Activated B cell treated with CpG ODN at 0.5 μM for 24 hours (primary cell): ENCODE results near the gene SASH1. TPM values are rescaled to one million over a fixed set of nuclear protein-coding genes. Genes with fewer than 3 reads are reported as not detected.

ENCODE experiments used
- ATAC-seq: fragments of 200-7000 bp; cut with Tn5 transposase; one replicate; pipeline ENCODE4 v1.10.0; 2021; ENCODE audit warnings: low read depth, mild to moderate bottlenecking, moderate library complexity
- CTCF ChIA-PET: fragments of 350-600 bp; sonication (Branson Sonifier 250); formaldehyde crosslinking; loops from one replicate; lab custom pipeline; 2021; ENCODE audit warnings: antibody characterized with exemption; lab: Charles Lee
- POLR2A ChIA-PET: fragments of 350-600 bp; sonication (Branson Sonifier 250); formaldehyde crosslinking; loops from one replicate; lab custom pipeline; 2021; ENCODE audit warnings: antibody characterized with exemption; lab: Charles Lee
- DNase-seq: peaks from one replicate; pipeline ENCODE4 v3.0.0; 2022
- H3K27ac Mint-ChIP-seq: one replicate; pipeline ENCODE4 v1.8.0; 2020; ENCODE audit warnings: mixed read lengths
- H3K27me3 Mint-ChIP-seq: one replicate; pipeline ENCODE4 v1.8.0; 2021; ENCODE audit warnings: mixed read lengths
- H3K36me3 Mint-ChIP-seq: one replicate; pipeline ENCODE4 v1.8.0; 2021; ENCODE audit warnings: low read depth, mixed read lengths
- H3K4me1 Mint-ChIP-seq: one replicate; pipeline ENCODE4 v1.8.0; 2021; ENCODE audit warnings: mixed read lengths
- H3K4me3 Mint-ChIP-seq: one replicate; pipeline ENCODE4 v1.8.0; 2020; ENCODE audit warnings: mild to moderate bottlenecking, mixed read lengths
- H3K9me3 Mint-ChIP-seq: one replicate; pipeline ENCODE4 v1.8.0; 2020; ENCODE audit warnings: mixed read lengths
- intact Hi-C: fragments of 100-400 bp; cut with micrococcal nuclease; formaldehyde crosslinking; loops from one replicate; pipeline ENCODE4 v1.15.1; 2024
- total RNA-seq: library from RNA; stranded (reverse); gene quantifications from 2 replicates; pipeline ENCODE4 v1.2.3, GENCODE V29; 2022
- TF ChIP-seq, protein P1 (sequence below): fragments of 200-600 bp; IDR thresholded peaks from one replicate; pipeline ENCODE4 v1.8.0; 2022; ENCODE audit warnings: antibody characterized with exemption, mild to moderate bottlenecking

Gene SASH1
- total RNA-seq, 1 donor from 2014 or later: 0.49 TPM

DNA sequence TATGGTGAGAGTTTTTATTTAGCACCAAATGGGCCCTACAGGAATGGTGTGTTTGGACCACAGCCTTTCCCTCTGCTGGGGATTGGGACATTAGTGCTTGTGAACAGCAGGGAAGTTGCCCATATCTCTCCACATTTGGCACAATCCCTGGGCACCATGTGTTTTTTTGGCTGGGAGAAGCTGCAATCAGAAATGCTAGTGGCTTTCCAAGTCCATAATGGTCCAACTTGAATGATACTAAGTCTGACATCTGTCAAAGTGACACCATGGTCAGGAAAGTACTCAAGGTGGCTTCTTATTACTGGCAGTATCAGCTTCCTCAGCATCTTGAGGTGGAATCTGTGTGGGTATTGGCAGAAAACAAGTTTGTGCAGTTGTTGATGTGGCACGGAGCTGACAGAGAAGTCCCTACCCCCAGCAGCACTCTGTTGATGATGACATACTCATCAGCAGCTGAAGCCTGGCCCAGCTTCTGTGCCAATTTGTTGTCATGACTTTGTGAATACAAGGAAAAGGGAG, 53.0 kb downstream of the SASH1 start:
- H3K4me3 Mint-ChIP-seq: no peak overlapping the region
- DNase-seq (no peak), ATAC-seq (no peak)
- peaks cover 3% of the 10 kb centered on the region for H3K27me3 Mint-ChIP-seq
- intact Hi-C loops: no loop called here
- no peaks in the 10 kb centered on the region for H3K36me3 Mint-ChIP-seq
- H3K9me3 Mint-ChIP-seq: no peaks in the 10 kb centered on the region
- no peaks in the 10 kb centered on the region for H3K4me1 Mint-ChIP-seq
- TF ChIP-seq, protein P1, sequence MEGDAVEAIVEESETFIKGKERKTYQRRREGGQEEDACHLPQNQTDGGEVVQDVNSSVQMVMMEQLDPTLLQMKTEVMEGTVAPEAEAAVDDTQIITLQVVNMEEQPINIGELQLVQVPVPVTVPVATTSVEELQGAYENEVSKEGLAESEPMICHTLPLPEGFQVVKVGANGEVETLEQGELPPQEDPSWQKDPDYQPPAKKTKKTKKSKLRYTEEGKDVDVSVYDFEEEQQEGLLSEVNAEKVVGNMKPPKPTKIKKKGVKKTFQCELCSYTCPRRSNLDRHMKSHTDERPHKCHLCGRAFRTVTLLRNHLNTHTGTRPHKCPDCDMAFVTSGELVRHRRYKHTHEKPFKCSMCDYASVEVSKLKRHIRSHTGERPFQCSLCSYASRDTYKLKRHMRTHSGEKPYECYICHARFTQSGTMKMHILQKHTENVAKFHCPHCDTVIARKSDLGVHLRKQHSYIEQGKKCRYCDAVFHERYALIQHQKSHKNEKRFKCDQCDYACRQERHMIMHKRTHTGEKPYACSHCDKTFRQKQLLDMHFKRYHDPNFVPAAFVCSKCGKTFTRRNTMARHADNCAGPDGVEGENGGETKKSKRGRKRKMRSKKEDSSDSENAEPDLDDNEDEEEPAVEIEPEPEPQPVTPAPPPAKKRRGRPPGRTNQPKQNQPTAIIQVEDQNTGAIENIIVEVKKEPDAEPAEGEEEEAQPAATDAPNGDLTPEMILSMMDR: no peak
- H3K27ac Mint-ChIP-seq: no peak overlapping the region
- ChIA-PET POLR2A (no interaction called here), CTCF (no interaction called here)

DNA sequence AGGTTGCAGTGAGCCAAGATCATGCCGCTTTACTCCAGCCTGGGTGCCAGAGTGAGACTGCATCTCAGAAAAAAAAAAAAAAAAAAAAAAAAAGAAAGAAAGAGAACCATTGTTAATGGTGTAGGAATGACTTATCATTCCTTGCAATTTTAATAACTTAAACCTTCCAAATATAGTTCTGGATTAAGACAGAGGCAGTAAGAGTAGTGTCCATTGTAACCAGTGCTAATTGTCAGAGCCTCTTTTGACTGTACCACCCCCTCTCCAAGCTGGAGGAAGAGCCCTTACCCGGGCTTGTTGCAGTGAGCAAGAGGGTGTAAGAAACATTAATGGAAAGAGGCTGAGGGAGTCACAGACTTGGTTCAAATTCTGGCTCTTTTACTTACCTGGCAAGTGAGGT, 53.8 kb downstream of the SASH1 start:
- intact Hi-C loops: no loop called here
- TF ChIP-seq, protein P1: no peak
- Mint-ChIP-seq H3K36me3 (no peaks in the 10 kb centered on the region), H3K27ac (no peak overlapping the region), H3K4me3 (no peak overlapping the region), H3K9me3 (no peaks in the 10 kb centered on the region), H3K4me1 (no peaks in the 10 kb centered on the region), H3K27me3 (peaks cover 3% of the 10 kb centered on the region)
- POLR2A ChIA-PET: no interaction called here
- DNase-seq: no peak
- no peak for ATAC-seq
- CTCF ChIA-PET: no interaction called here

DNA sequence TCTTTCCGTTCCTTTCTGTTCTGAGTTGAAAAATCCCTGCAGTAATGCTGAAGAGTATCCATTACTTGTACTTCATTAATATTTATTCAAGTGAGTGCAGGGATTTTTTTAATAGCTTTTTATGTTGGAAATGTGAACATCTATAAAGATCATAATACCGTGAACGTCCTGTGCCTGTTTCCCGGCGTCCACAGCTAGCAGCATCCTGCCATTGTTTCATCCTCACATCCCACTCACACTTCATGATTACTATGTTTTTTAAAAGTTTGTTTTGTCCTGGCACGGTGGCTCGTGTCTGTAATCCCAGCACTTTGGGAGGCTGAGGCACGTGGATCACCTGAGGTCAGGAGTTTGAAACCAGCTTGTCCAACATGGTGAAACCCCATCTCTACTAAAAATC, 54.3 kb downstream of the SASH1 start:
- ATAC-seq (no peak), DNase-seq (no peak)
- H3K36me3 Mint-ChIP-seq: no peaks in the 10 kb centered on the region
- intact Hi-C loops: no loop called here
- ChIA-PET CTCF (no interaction called here), POLR2A (no interaction called here)
- H3K4me3 Mint-ChIP-seq: no peak overlapping the region
- TF ChIP-seq, protein P1: no peak
- H3K9me3 Mint-ChIP-seq: no peaks in the 10 kb centered on the region
- H3K27me3 Mint-ChIP-seq: peaks cover 3% of the 10 kb centered on the region
- H3K27ac Mint-ChIP-seq: no peak overlapping the region
- H3K4me1 Mint-ChIP-seq: no peaks in the 10 kb centered on the region

- H3K4me1 Mint-ChIP-seq: no peaks in the 10 kb centered on the region
- POLR2A ChIA-PET: no interaction called here
- intact Hi-C loops: no loop called here
- no peak overlapping the region for H3K27ac Mint-ChIP-seq
- H3K36me3 Mint-ChIP-seq: no peaks in the 10 kb centered on the region
- H3K4me3 Mint-ChIP-seq: no peak overlapping the region
- TF ChIP-seq, protein P1: no peak
- CTCF ChIA-PET: no interaction called here
- ATAC-seq: no peak
- peaks cover 3% of the 10 kb centered on the region for H3K27me3 Mint-ChIP-seq
- H3K9me3 Mint-ChIP-seq: no peaks in the 10 kb centered on the region
- DNase-seq: no peak
These were observed 55.6 kb downstream of the SASH1 start for GRCh38 chr6:148398244-148398643.

DNA sequence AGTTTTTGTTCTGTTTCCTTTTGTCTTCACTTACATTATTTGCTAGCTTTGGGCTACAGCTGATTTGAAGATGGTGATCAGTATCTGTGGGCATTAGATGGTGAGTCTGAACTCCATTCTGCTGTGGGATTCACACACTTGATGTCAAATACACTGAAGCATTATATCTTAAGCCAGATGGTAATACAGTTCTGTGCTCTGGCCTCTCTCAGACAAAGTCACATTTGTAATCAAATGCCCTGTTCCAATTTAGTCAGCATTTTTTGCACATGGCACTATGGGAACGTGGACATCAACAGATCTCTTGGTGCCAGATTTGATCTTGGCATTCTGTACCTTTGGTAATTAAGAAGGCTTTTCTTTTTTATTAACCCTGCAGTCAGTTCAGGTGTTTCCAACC, 56.0 kb downstream of the SASH1 start:
- ATAC-seq: no peak
- ChIA-PET CTCF (no interaction called here), POLR2A (no interaction called here)
- intact Hi-C loops: no loop called here
- Mint-ChIP-seq H3K27ac (no peak overlapping the region), H3K27me3 (peaks cover 3% of the 10 kb centered on the region), H3K36me3 (no peaks in the 10 kb centered on the region), H3K4me1 (no peaks in the 10 kb centered on the region), H3K4me3 (no peak overlapping the region), H3K9me3 (no peaks in the 10 kb centered on the region)
- no peak for DNase-seq
- TF ChIP-seq, protein P1: no peak
